ENCODE data around the gene ATP6V0B. TPM values are rescaled to one million over a fixed set of nuclear protein-coding genes. Genes with fewer than 3 reads are reported as not detected.

Gene ATP6V0B
- total and polyA plus RNA-seq, 2 of the 4 experiments (the other 2 are of a cell fraction) = 72.1 to 169 TPM

GRCh38 chr1:43958351-43959255 lies 16.2 kb upstream of the ATP6V0B start:
- Histone ChIP-seq H2AK5ac (ENCODE audit: low read depth, low read length) (no peak overlapping the region), H3K4me2 (ENCODE audit: low read depth, low read length) (no peak overlapping the region), H3K4me1 (ENCODE audit: control insufficient read depth, insufficient read depth, low read length) (no peaks in the 10 kb centered on the region), H3K56ac (ENCODE audit: extremely low read depth, insufficient read depth, low read length) (no peak overlapping the region), H3K18ac (ENCODE audit: low read depth, low read length) (no peak overlapping the region), H2BK15ac (ENCODE audit: low read depth, low read length) (no peak overlapping the region), H2BK120ac (ENCODE audit: low read depth, low read length) (no peak overlapping the region), H4K8ac (ENCODE audit: low read depth in 2 of 2, low read length in 2 of 2) (no peak overlapping the region), H3K4me3 (ENCODE audit: insufficient read depth, low read depth, low read length) (no peak overlapping the region), H3K9me3 (ENCODE audit: control insufficient read depth, insufficient read depth, low read length) (no peaks in the 10 kb centered on the region), H3K79me1 (ENCODE audit: low read depth in 1 of 2, low read length in 2 of 2) (peaks cover 0 to 11% of the 10 kb centered on the region in 2 experiments; a peak in 2 of 4 replicates), H2BK20ac (ENCODE audit: low read depth, low read length) (no peak overlapping the region), H2AFZ (replicated peaks; ENCODE audit: low read length, poor library complexity) (no peak overlapping the region), H2BK5ac (ENCODE audit: low read depth, low read length, poor library complexity, severe bottlenecking) (no peak overlapping the region), H3K9me1 (ENCODE audit: insufficient read depth, low read length) (peaks cover 19% of the 10 kb centered on the region), H3K27ac (ENCODE audit: insufficient read depth, low read length) (no peak overlapping the region), H3K9ac (ENCODE audit: low read depth, low read length) (no peak overlapping the region), H3K36me3 (ENCODE audit: control insufficient read depth, insufficient read depth, low read length) (peaks cover 41% of the 10 kb centered on the region), H4K5ac (ENCODE audit: low read depth, low read length) (no peak overlapping the region), H3K4ac (ENCODE audit: low read depth, low read length) (no peak overlapping the region), H3K27me3 (ENCODE audit: control insufficient read depth, insufficient read depth, low read length) (no peaks in the 10 kb centered on the region), H4K91ac (ENCODE audit: insufficient read depth, low read depth, low read length) (no peak overlapping the region), H3K23ac (ENCODE audit: low read depth, low read length) (no peak overlapping the region), H2AK9ac (replicated peaks; ENCODE audit: low read depth, low read length, poor library complexity) (no peak overlapping the region), H3K14ac (replicated peaks; ENCODE audit: low read depth, low read length) (no peak overlapping the region), H4K20me1 (ENCODE audit: insufficient read depth, low read length) (peaks cover 18% of the 10 kb centered on the region; the same call in 1 of the 2 replicates)
- intact Hi-C loops (cut with micrococcal nuclease) (no loop called here), in situ Hi-C loops (cut with MboI; ENCODE audit: low sequenced_read_pairs) (loop anchor here (25.0 kb wide), 1 partner anchor 421 kb away; the partner anchor contains the start of gene PTPRF), dilution Hi-C loops (cut with HindIII; ENCODE audit: low sequenced_read_pairs, unreplicated experiment) (no loop called here)
- TF ChIP-seq RAD21 (IDR thresholded peaks at IDR 0.05; ENCODE audit: low read length) (no peak), BHLHE40 (IDR thresholded peaks at IDR 0.05; ENCODE audit: low read depth, low read length) (no peak), RCOR1 (IDR thresholded peaks at IDR 0.05; ENCODE audit: insufficient replicate concordance, low read length) (no peak), MAZ (IDR thresholded peaks at IDR 0.05; ENCODE audit: borderline replicate concordance, low read depth, low read length) (no peak), MXI1 (IDR thresholded peaks at IDR 0.05; ENCODE audit: borderline replicate concordance, low read depth, low read length) (no peak), SMC3 (IDR thresholded peaks at IDR 0.05; ENCODE audit: low read depth, low read length) (no peak), MAFK (IDR thresholded peaks at IDR 0.05; ENCODE audit: low read depth, low read length) (no peak), POLR2A (IDR thresholded peaks at IDR 0.05; ENCODE audit: low read depth, low read length) (no peak), RFX5 (IDR thresholded peaks at IDR 0.05; ENCODE audit: low read depth, low read length) (no peak), ELK1 (IDR thresholded peaks at IDR 0.05; ENCODE audit: borderline replicate concordance, low read depth, low read length) (no peak), USF2 (IDR thresholded peaks at IDR 0.05; ENCODE audit: low read depth, low read length) (no peak), CEBPB (IDR thresholded peaks at IDR 0.05; ENCODE audit: low read depth, low read length) (no peak), FOS (IDR thresholded peaks at IDR 0.05; ENCODE audit: low read depth, low read length) (no peak)
- ChIA-PET POLR2A (ENCODE audit: unreplicated experiment) (no interaction called here), CTCF (no interaction called here)
- DNase-seq = no peak
- no TSS peak for BruUV-seq (replicated peaks)
- ATAC-seq (ENCODE audit: low read depth) = no peak
- no CpG with 5 or more reads among the region's 9 CpGs for WGBS, 2 experiments (ENCODE audit: extremely low coverage in 2 of 2, insufficient read length in 1 of 2)

Measured in IMR-90 (cell line).